Spleen (tissue), 11 donors: ENCODE measurements around the gene CTNNBL1. TPM values are rescaled to one million over a fixed set of nuclear protein-coding genes. Genes with fewer than 3 reads are reported as not detected.
A peak's percentile ranks its signal among the peaks of the same experiment; 100 is the strongest.
"Not testable (repeated sequence)": the region's sequence is repeated elsewhere in the genome, so short reads cannot be mapped to it uniquely, and the experiment has no call there.

Experiments
- DNase-seq: peaks from one replicate; pipeline ENCODE4 v3.0.0-alpha.2; 2020
- H3K27ac ChIP-seq, 8 donors: fragments of 200-600 bp; sonication (generic) in 7 of 8; 1 replicate in 4 of 8; 2 replicates in 4 of 8; pipeline versions ENCODE4 v1.5.0 to v1.8.0; 2016 to 2021; ENCODE audit warnings: inconsistent platforms in 4 of 8, mild to moderate bottlenecking in 4 of 8, moderate library complexity in 1 of 8
- H3K27me3 ChIP-seq, 7 donors: fragments of 200-600 bp; sonication (generic) in 6 of 7; replicated peaks in 1 of 7; 1 replicate in 4 of 7; 2 replicates in 3 of 7; pipeline versions ENCODE4 v1.5.0 to v1.8.0; 2016 to 2021; ENCODE audit warnings: inconsistent platforms in 3 of 7, mild to moderate bottlenecking in 1 of 7
- H3K36me3 ChIP-seq, 6 donors: fragments of 200-600 bp; sonication (generic) in 5 of 6; 1 replicate in 4 of 6; 2 replicates in 2 of 6; pipeline versions ENCODE4 v1.5.0 to v1.8.0; 2016 to 2021; ENCODE audit warnings: inconsistent platforms in 2 of 6
- H3K4me1 ChIP-seq, 6 donors: fragments of 200-600 bp; sonication (generic) in 5 of 6; 1 replicate in 3 of 6; 2 replicates in 3 of 6; pipeline versions ENCODE4 v1.5.0 to v1.8.0; 2016 to 2021; ENCODE audit warnings: inconsistent platforms in 3 of 6
- H3K4me3 ChIP-seq, 8 donors: fragments of 200-600 bp; sonication (generic) in 7 of 8; 1 replicate in 4 of 8; 2 replicates in 4 of 8; pipeline versions ENCODE4 v1.5.0 to v1.8.0; 2016 to 2021; ENCODE audit warnings: inconsistent platforms in 4 of 8, mild to moderate bottlenecking in 4 of 8, moderate library complexity in 2 of 8
- H3K9me3 ChIP-seq, 8 donors: fragments of 200-600 bp; sonication (generic) in 7 of 8; 1 replicate in 4 of 8; 2 replicates in 4 of 8; pipeline versions ENCODE4 v1.5.0 to v1.8.0; 2016 to 2021; ENCODE audit warnings: inconsistent platforms in 4 of 8
- CTCF ChIP-seq, 11 experiments: fragments of 200-600 bp in 7 of 11; fragments of 450-650 bp in 4 of 11; sonication (generic) in 4 of 11; IDR thresholded peaks in 8 of 11; conservative IDR thresholded peaks in 3 of 11; 1 replicate in 7 of 11; 2 replicates in 4 of 11; pipeline versions ENCODE4 v1.4.0 to v1.8.0; 2016 to 2021; ENCODE audit warnings: antibody characterized with exemption in 11 of 11, inconsistent platforms in 4 of 11, mild to moderate bottlenecking in 1 of 11
- POLR2A ChIP-seq, 3 donors: fragments of 450-650 bp; IDR thresholded peaks; one replicate each; pipeline ENCODE4 v1.5.1; 2017; ENCODE audit warnings: antibody characterized with exemption in 3 of 3, mild to moderate bottlenecking in 1 of 3
- POLR2AphosphoS5 ChIP-seq, 3 donors: sonication (generic); formaldehyde crosslinking; IDR thresholded peaks; one replicate each; pipeline ENCODE4 v1.5.1; 2017; ENCODE audit warnings: antibody characterized with exemption in 3 of 3
- WGBS, 5 donors: extraction: QIAGEN DNeasy Blood & Tissue Kit in 3 of 5; methylation state at CpG; one replicate each; pipeline versions ENCODE4 v1.1.5 to v1.1.7; 2013 to 2018; 5-methylcytosine and 5-hydroxymethylcytosine counted together
- intact Hi-C: fragments of 100-400 bp; cut with DNase I; formaldehyde crosslinking; loops from one replicate; pipeline ENCODE4 v1.15.0; 2023; ENCODE audit warnings: low total_unique reads
- polyA plus RNA-seq, 3 donors: library from polyadenylated mRNA; stranded (reverse); fragments of 200-250 nt; gene quantifications; one replicate each; pipeline ENCODE4 v1.2.1, GENCODE V29; 2013
- total RNA-seq, 7 donors: library from RNA; depleted of rRNA in 3 of 7; stranded (reverse); fragments of >200 nt in 3 of 7; fragmentation: NEBNext Ultra II Directional in 4 of 7; extraction: Animal tissue kit (Norgen Biotek cat#: 25700) in 4 of 7; gene quantifications; one replicate each; pipeline versions ENCODE4 v1.1.0 to v1.2.1, GENCODE V29; 2016 to 2021
- donor health status: healthy with polysubstance abuse.
- donor health status: DM: no; HTN: no; CAD: no; lungs with moderate emphysema.
- donor health status: DM: no; HTN: no; CAD: no.
- donor health status: Bipolar disorder and iron deficiency.
- donor health status: healthy.
- donor health status: DM: no; HTN: no; CAD: no.
- donor health status: DM: yes; HTN: yes; CAD: no.

Gene CTNNBL1
- total and polyA plus RNA-seq, 10 donors = 46.5 to 135 (median 82.9) TPM

- intact Hi-C loops = no loop called here
- 73 to 82% (median 76%) methylated on average over 10 of the region's 10 CpGs for WGBS, 5 donors
- no peak for DNase-seq
Measured at GRCh38 chr20:37850724-37851355, 157.0 kb downstream of the CTNNBL1 start.

GRCh38 chr20:37852666-37853065 is 158.8 kb downstream of the CTNNBL1 start:
- Histone ChIP-seq H3K27ac (no peak overlapping the region), H3K9me3 (no peaks in the 10 kb centered on the region), H3K36me3 (peaks cover 0 to 96% (median 44%) of the 10 kb centered on the region in 6 donors), H3K4me1 (no peaks in the 10 kb centered on the region), H3K4me3 (no peak overlapping the region), H3K27me3 (no peaks in the 10 kb centered on the region)
- TF ChIP-seq CTCF (IDR thresholded peaks at IDR 0.05 in 8 of 11, conservative IDR thresholded peaks at IDR 0.05 in 3 of 11) (no peak), POLR2A (IDR thresholded peaks at IDR 0.05) (no peak), POLR2AphosphoS5 (IDR thresholded peaks at IDR 0.05) (no peak)
- DNase-seq = no peak
- intact Hi-C loops = no loop called here
- 92 to 94% (median 92%) methylated on average over 6 of the region's 6 CpGs for WGBS, 5 donors

More at GRCh38 chr20:37850724-37851355, 157.0 kb downstream of the CTNNBL1 start:
- H3K4me1 ChIP-seq = no peaks in the 10 kb centered on the region
- peaks cover 0 to 99% (median 43%) of the 10 kb centered on the region in 6 donors for H3K36me3 ChIP-seq
- TF ChIP-seq POLR2AphosphoS5 (IDR thresholded peaks at IDR 0.05) (no peak), POLR2A (IDR thresholded peaks at IDR 0.05) (no peak), CTCF (IDR thresholded peaks at IDR 0.05 in 8 of 11, conservative IDR thresholded peaks at IDR 0.05 in 3 of 11) (no peak)
- no peaks in the 10 kb centered on the region for H3K9me3 ChIP-seq
- no peak overlapping the region for H3K27ac ChIP-seq
- no peak overlapping the region for H3K4me3 ChIP-seq
- no peaks in the 10 kb centered on the region for H3K27me3 ChIP-seq

- no peaks in the 10 kb centered on the region for H3K27me3 ChIP-seq
- 75 to 86% (median 82%) methylated on average over 2 of the region's 2 CpGs for WGBS, 5 donors
- peaks cover 0 to 96% (median 42%) of the 10 kb centered on the region in 6 donors for H3K36me3 ChIP-seq
- H3K4me1 ChIP-seq = no peaks in the 10 kb centered on the region
- TF ChIP-seq POLR2A (IDR thresholded peaks at IDR 0.05) = no peak
- no peak for TF ChIP-seq CTCF (IDR thresholded peaks at IDR 0.05 in 8 of 11, conservative IDR thresholded peaks at IDR 0.05 in 3 of 11)
- intact Hi-C loops = no loop called here
- DNase-seq = no peak
- no peaks in the 10 kb centered on the region for H3K9me3 ChIP-seq
- H3K27ac ChIP-seq = no peak overlapping the region
- H3K4me3 ChIP-seq = no peak overlapping the region
Measured at GRCh38 chr20:37853823-37854375, 160.1 kb downstream of the CTNNBL1 start.

GRCh38 chr20:37856034-37856433 is 162.2 kb downstream of the CTNNBL1 start:
- H3K4me3 ChIP-seq, H3K4me1 ChIP-seq, H3K27me3 ChIP-seq, H3K9me3 ChIP-seq, intact Hi-C loops, DNase-seq: not testable (repeated sequence)
- 95 to 99% (median 98%) methylated on average over 5 of the region's 5 CpGs for WGBS, 5 donors
- Histone ChIP-seq H3K27ac (peak overlapping the region in 1 of 8 donors; percentile 7), H3K36me3 (peaks cover 3 to 96% (median 48%) of the 10 kb centered on the region in 6 donors)
